Prostate gland (tissue), 2 donors: ENCODE results near the gene ARMH3. TPM values are rescaled to one million over a fixed set of nuclear protein-coding genes. Genes with fewer than 3 reads are reported as not detected.

Experiments used
- DNase-seq: peaks from one replicate; pipeline ENCODE4 v3.0.0-alpha.2; 2019; ENCODE audit warnings: low spot score
- H3K27ac ChIP-seq, 2 donors: fragments of 200-600 bp; sonication (generic); 2 replicates each; pipeline ENCODE4 v1.5.1; 2017 to 2019
- H3K27me3 ChIP-seq: fragments of 200-600 bp; sonication (generic); replicated peaks from 2 replicates; pipeline ENCODE4 v1.5.1; 2019; ENCODE audit not compliant: insufficient read depth
- H3K36me3 ChIP-seq, 2 donors: fragments of 200-600 bp; sonication (generic); 1 replicate in 1 of 2; 2 replicates in 1 of 2; pipeline versions ENCODE4 v1.5.1 to v1.8.1; 2017 to 2019
- H3K4me1 ChIP-seq: fragments of 200-600 bp; sonication (generic); replicated peaks from 2 replicates; pipeline ENCODE4 v1.5.1; 2019
- H3K4me3 ChIP-seq, 2 donors: fragments of 200-600 bp; sonication (generic); 2 replicates each; pipeline ENCODE4 v1.5.1; 2017 to 2019
- H3K9me3 ChIP-seq: fragments of 200-600 bp; sonication (generic); 2 replicates; pipeline ENCODE4 v1.5.1; 2017
- CTCF ChIP-seq, 4 experiments: fragments of 200-600 bp in 2 of 4; fragments of 450-650 bp in 2 of 4; sonication (generic) in 2 of 4; IDR thresholded peaks; 1 replicate in 3 of 4; 2 replicates in 1 of 4; pipeline ENCODE4 v1.5.1; 2016 to 2019; ENCODE audit warnings: antibody characterized with exemption in 4 of 4, mild to moderate bottlenecking in 2 of 4, moderate library complexity in 2 of 4
- POLR2A ChIP-seq: fragments of 450-650 bp; IDR thresholded peaks from one replicate; pipeline ENCODE4 v1.6.1; 2016; ENCODE audit warnings: antibody characterized with exemption, mild to moderate bottlenecking
- POLR2AphosphoS5 ChIP-seq: sonication (generic); formaldehyde crosslinking; IDR thresholded peaks from one replicate; pipeline ENCODE4 v1.6.1; 2017; ENCODE audit warnings: antibody characterized with exemption
- WGBS: methylation state at CpG from one replicate; pipeline ENCODE4 v1.1.5; 2018; 5-methylcytosine and 5-hydroxymethylcytosine counted together
- intact Hi-C: fragments of 100-400 bp; cut with DNase I; formaldehyde crosslinking; loops from one replicate; pipeline ENCODE4 v1.14.2; 2022
- total RNA-seq, 2 donors: library from RNA; depleted of rRNA; stranded (reverse); fragments of >200 nt; gene quantifications; one replicate each; pipeline ENCODE4 v1.1.0, GENCODE V29; 2016

The ARMH3 gene
- total RNA-seq, 2 donors from 2014 or later, result 15.1 to 20.5 TPM

- no peak for DNase-seq
- H3K9me3 ChIP-seq, result no peaks in the 10 kb centered on the region
- TF ChIP-seq POLR2AphosphoS5, result no peak
- no peak for TF ChIP-seq CTCF (IDR thresholded peaks at IDR 0.05)
- no peak for TF ChIP-seq POLR2A
- WGBS, result 79% methylated on average over 8 of the region's 8 CpGs
- no peaks in the 10 kb centered on the region for H3K27me3 ChIP-seq
- no peak overlapping the region for H3K27ac ChIP-seq
- H3K4me3 ChIP-seq, result no peak overlapping the region
- no peaks in the 10 kb centered on the region for H3K4me1 ChIP-seq
- no peaks in the 10 kb centered on the region for H3K36me3 ChIP-seq
- intact Hi-C loops, result no loop called here
Measured at GRCh38 chr10:101834341-101834740, 221.6 kb downstream of the ARMH3 start.

- no peak for DNase-seq
- H3K27me3 ChIP-seq, result no peaks in the 10 kb centered on the region
- H3K9me3 ChIP-seq, result no peaks in the 10 kb centered on the region
- H3K4me3 ChIP-seq, result no peak overlapping the region
- H3K36me3 ChIP-seq, result no peaks in the 10 kb centered on the region
- H3K4me1 ChIP-seq, result no peaks in the 10 kb centered on the region
- TF ChIP-seq POLR2AphosphoS5, result no peak
- no peak for TF ChIP-seq POLR2A
- no peak for TF ChIP-seq CTCF (IDR thresholded peaks at IDR 0.05)
- 79% methylated on average over 1 of the region's 1 CpG for WGBS
- intact Hi-C loops, result no loop called here
- no peak overlapping the region for H3K27ac ChIP-seq
Measured at GRCh38 chr10:101833466-101833865, 222.5 kb downstream of the ARMH3 start.

GRCh38 chr10:101832325-101832771 lies 223.6 kb downstream of the ARMH3 start:
- Histone ChIP-seq H3K4me3 (no peak overlapping the region), H3K27me3 (no peaks in the 10 kb centered on the region), H3K36me3 (no peaks in the 10 kb centered on the region), H3K4me1 (no peaks in the 10 kb centered on the region), H3K27ac (no peak overlapping the region), H3K9me3 (no peaks in the 10 kb centered on the region)
- no peak for DNase-seq
- 33% methylated on average over 4 of the region's 4 CpGs for WGBS
- no peak for TF ChIP-seq POLR2A
- TF ChIP-seq CTCF (IDR thresholded peaks at IDR 0.05), result no peak
- no peak for TF ChIP-seq POLR2AphosphoS5
- intact Hi-C loops, result no loop called here

- no peak for DNase-seq
- Histone ChIP-seq H3K27me3 (no peaks in the 10 kb centered on the region), H3K27ac (peak overlapping the region; percentile 61 to 64), H3K9me3 (no peaks in the 10 kb centered on the region), H3K4me1 (no peaks in the 10 kb centered on the region), H3K36me3 (no peaks in the 10 kb centered on the region), H3K4me3 (peak overlapping the region; percentile 27 to 42)
- intact Hi-C loops, result no loop called here
- 35% methylated on average over 9 of the region's 9 CpGs for WGBS
- no peak for TF ChIP-seq CTCF (IDR thresholded peaks at IDR 0.05)
- no peak for TF ChIP-seq POLR2A
- TF ChIP-seq POLR2AphosphoS5, result no peak
Measured at GRCh38 chr10:101831169-101831811, 224.7 kb downstream of the ARMH3 start.
